HEK293T (cell line): ENCODE results near the gene CNTN5.

ENCODE experiments used
- ELF4 ChIP-seq: fragments of 450-650 bp; IDR thresholded peaks from 2 replicates; pipeline ENCODE4 v1.6.1; 2017; ENCODE audit warnings: antibody characterized with exemption
- FOXA1 ChIP-seq: fragments of 450-650 bp; IDR thresholded peaks from 2 replicates; pipeline ENCODE4 v1.6.1; 2016; ENCODE audit warnings: mild to moderate bottlenecking
- FOXK2 ChIP-seq: fragments of 450-650 bp; IDR thresholded peaks from 2 replicates; pipeline ENCODE4 v1.6.1; 2016; ENCODE audit warnings: mild to moderate bottlenecking
- FOXM1 ChIP-seq: fragments of 450-650 bp; IDR thresholded peaks from 2 replicates; pipeline ENCODE4 v1.6.1; 2017; ENCODE audit warnings: mild to moderate bottlenecking, borderline replicate concordance
- SUZ12 ChIP-seq: fragments of 450-650 bp; IDR thresholded peaks from 2 replicates; pipeline ENCODE4 v1.6.1; 2016; ENCODE audit warnings: mild to moderate bottlenecking

DNA sequence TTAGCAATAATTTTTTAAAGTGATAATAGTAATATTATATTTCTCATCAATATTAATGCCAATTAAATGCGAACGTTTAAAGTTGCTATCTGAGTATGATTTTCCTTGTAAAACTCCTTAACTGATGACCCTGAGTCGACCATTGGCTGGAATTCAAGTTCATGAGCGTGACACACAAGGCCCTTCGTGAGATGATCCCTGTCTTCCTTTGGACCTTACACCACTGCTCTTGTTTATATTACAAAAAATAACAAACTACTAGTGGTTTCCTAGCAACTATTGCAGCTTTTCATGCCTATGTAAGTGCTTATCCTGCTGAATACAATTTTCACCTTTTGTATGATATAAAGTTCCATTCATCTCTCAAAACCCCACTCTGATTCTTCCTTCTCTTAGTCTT lies 752.9 kb downstream of the CNTN5 start:
- TF ChIP-seq FOXK2 (no peak), FOXA1 (no peak), FOXM1 (no peak), SUZ12 (no peak), ELF4 (no peak)
